HG02870 (cell line): Measurements from ENCODE around the gene PYGM.

Experiments used
- ATAC-seq: cut with Tn5 transposase; IDR thresholded peaks from one replicate; pipeline ENCODE4 v1.9.1; 2021; ENCODE audit warnings: mild to moderate bottlenecking, moderate library complexity; ENCODE audit not compliant: unreplicated experiment

Gene PYGM

DNA sequence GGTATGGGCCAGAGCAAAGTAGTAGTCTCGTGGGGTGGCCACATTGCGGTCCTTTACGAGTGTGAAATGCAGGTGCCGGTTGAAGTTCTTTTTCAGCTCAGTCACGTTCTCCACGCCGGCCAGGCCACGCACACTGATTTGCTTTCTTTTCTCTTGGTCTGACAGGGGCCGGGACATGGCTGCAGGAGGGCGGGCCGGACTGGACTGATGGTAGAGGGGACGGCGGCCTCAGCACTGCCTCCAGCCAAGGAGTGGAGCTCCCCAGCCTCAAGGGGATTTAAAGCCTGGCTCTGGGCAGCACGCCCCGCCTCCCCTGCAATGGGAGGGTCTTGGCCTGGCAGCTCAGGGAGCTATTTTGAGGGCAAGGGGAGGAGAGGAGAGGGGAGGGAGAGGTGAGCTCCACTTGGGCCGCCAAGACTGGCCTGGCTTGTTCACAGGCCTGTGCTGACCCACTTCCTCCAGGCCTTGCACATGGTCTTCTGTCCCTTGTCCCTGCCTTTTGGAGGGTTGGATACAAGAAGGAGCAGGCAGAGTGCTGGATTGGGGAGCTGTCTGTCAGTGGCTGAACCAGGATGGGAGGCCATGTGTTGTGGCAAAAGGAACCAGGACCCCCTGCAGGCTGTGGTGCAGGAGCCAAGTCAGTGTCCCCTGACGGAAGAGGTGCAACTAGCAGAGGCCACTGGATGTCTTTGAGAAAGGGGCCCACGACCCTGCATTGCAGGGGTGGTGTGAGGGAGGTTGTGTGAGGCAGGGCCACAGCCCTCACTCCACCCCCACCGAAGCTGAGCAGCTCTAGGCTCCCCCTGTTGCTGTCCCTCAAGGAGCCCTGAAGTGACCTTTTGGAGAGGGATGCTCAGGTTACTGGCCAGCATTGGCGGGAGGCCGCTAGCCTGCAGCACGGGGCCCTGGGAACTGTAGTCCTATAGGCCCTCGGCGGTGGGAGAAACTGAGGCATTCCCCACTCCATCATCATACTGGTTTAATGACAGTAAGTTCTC lies at the start of gene PYGM:
Gene PYGM, minus strand, starts transcription at position 253 of the 998 bp plus-strand sequence. Its CDS starts 76 bp downstream, at position 177.
- ATAC-seq = no peak

DNA sequence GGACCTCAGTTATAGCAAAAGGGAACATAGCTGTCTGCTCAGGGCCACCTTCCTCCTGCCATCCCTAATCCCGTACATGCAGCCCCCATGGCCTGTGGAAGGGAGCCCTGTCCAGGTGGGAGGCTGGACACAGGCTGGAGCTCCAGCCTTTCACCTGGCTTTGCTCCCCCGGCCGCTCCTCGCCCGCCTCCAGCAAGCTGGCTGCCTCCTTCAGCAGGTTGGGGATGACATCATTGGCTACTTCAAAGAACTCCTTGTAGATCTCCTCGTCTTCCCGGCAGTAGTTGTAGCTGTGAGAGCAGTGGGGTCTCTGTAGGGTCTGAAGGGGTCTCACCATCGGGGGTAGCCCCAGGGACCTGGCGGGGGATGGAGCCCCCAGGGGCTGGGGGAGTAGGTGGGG lies 45.7 kb upstream of the PYGM start:
- no peak for ATAC-seq

GRCh38 chr11:64804346-64805210 lies 44.8 kb upstream of the PYGM start:
- no peak for ATAC-seq

DNA sequence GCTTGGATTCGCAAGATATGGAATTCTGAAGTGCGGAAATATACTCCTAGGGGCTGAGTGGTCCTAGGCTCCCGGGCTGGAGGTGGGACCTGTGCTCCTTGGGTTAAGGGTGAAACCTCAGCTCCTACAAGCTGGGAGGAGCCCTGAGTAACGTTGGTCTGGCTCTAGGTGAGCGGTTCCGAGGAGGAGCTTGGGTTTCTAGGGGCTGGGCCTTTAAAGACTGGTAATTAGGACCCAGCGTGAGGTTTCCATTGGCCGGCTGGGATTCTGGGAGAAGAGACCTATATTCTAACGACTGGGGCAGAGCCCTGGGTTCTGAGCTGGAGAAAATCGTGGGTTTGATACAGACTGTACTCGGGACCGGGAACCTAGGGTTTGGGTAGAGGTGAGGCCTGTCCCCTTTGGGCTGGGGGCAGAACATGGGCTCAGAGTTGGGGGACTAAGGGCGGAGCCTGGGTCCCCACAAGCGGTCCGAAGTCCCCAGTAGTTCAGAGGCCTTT lies 44.1 kb upstream of the PYGM start:
- no peak for ATAC-seq

GRCh38 chr11:64803158-64803845 lies 43.5 kb upstream of the PYGM start, which contains the start of gene MAP4K2:
Gene MAP4K2 (minus strand): TSS chr11:64803214. CDS start chr11:64803149, 65 bp downstream.
- ATAC-seq = no peak

DNA sequence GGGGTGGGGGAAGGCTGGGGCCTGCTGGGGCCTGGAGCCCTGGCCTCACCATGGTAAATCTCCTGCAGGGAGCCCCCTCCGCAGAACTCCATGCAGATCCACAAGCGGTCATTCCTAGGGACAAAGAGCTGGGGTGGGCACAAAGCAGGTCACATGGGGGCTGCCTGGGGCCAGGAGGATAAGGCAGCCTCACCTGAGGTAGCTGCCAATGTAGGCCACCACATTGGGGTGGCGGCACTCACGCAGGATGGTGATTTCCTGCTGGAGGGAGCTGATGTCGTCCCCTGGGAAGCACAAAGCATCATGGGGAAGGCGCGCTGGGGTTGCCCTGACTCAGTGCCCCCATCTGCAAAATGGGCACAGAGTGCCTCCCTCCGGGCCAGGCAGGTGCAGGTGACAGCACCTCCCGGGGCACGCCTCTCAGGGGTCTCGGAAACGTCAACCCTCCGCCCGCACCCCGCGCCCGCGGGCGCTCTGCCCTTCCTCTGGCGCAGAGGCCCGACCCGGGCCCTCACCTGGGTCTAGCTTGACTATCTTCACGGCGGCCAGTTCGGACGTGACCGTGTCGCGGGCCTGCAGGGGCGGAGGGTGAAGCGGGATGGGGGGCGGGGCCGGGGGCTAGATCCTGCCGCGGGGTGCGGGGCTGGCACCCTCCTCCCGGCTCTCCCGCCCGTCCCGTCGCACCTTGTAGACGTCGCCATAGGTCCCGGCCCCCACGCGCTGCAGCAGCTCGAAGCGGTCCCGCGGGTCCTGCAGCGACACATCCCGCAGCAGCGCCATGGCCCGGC lies 42.8 kb upstream of the PYGM start:
- no peak for ATAC-seq

- no peak for ATAC-seq
Observed at GRCh38 chr11:64801561-64802369, 42.0 kb upstream of the PYGM start.

DNA sequence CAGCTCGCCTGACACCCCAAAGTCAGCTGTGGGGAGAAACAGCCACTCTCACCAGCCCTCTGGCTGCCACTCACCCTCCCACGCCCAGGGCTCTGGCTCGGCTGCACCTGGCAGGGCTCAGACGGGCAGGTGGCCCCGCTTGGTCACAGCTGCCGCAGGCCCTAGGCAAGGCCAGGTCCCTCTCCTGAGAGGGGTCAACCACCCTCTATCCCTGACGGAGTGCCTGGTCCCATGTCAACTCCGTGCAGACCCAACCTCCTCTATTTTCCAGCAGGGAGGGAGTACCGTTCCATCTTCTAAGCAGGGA lies 41.3 kb upstream of the PYGM start:
- ATAC-seq = no peak

DNA sequence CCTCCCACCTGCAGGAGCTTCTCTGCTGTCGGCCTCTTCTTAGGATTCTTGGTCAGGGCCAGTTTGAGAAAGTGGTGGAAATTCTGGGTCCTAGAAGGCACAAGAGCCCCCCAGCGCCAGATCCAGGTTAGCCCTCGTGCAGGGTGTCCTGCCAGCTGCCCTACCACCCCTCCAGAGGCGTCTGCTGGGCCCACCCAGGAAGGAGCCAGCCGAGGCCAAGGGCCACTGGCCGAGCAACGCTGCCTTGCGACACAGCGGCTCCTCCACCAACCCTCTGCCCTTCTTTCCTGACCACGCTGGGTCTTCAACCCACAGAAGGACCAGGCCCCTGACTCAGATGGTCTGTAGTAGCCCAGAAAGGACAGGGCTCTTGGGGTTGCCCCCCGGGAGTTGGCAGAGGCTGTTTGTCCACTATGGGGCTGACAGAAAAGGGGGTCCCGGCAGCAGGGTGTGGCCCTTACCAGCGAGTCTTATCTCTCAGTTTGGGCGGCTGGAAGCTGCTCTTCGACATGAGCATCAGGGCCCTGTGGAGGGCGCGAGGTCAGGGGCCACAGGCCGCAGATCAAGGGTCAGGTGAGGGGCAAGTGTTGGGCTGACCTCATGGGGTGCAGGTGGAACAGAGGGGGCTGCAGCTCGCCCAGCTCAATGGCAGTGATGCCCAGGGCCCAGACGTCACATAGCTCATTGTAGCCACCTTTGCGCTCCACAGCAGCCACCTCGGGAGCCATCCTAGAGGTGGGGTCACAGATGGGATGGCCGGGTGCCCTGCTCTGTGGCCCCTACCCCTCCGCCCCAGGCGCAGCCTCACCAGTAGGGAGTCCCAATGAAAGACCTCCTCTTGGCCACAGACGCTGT lies 40.8 kb upstream of the PYGM start:
- no peak for ATAC-seq

- no peak for ATAC-seq
Observed at GRCh38 chr11:64799623-64800302, 40.0 kb upstream of the PYGM start.

DNA sequence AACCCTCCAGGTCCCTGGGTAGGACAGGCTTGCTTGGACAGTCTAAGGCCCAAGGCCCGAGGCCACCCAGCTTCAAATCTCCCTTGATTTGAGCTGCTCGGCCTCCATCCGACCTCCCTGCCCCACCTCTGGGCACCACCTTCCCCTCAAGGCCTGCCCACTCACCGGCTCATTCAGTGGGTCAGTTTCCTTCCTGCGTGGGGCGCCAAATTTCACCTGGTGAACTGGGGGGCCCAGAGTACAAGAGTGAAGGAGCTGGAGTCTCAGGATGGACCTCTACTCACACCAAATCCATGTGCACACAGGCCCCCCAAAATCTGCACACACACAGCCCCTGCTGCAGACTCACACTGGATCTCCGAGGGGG lies 39.5 kb upstream of the PYGM start:
- no peak for ATAC-seq

DNA sequence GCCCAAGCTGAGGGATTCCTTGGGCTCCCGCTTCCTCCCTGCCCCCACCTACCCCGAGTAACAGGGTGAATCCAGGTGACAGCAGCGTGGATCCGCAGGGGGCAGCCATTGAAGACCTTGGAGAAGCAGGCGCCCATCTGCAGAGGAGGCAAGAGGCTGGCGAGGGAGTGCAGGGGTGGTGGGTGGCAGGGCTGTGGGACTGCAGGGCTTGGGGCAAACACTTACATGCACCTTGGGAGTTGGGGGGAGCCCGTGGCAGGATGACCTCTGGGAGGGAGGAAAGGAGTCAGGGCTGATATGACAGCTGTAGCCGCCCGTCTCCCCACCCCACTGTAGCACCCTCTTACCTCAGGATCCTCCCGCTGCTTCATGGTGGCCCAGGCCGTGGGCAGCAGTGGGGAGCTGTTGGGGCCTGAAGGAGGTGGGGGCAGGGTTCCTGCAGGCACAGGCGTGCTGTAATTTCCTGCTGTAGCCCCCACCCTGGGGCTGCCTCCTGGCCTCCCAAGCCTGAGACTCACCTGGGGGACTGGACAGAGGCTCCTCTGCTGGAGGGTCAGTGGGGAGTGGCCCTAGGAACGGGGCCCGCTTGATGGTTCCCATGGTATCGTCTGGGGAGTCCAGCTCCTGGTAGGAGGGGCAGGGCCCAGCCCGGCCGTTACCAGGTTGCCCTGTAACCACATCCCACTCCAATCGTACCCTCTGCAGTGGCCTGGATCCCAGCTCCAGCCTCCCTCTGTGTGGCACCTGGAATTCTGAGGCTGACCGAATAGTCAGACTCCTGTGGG lies 37.2 kb upstream of the PYGM start:
- ATAC-seq = no peak

DNA sequence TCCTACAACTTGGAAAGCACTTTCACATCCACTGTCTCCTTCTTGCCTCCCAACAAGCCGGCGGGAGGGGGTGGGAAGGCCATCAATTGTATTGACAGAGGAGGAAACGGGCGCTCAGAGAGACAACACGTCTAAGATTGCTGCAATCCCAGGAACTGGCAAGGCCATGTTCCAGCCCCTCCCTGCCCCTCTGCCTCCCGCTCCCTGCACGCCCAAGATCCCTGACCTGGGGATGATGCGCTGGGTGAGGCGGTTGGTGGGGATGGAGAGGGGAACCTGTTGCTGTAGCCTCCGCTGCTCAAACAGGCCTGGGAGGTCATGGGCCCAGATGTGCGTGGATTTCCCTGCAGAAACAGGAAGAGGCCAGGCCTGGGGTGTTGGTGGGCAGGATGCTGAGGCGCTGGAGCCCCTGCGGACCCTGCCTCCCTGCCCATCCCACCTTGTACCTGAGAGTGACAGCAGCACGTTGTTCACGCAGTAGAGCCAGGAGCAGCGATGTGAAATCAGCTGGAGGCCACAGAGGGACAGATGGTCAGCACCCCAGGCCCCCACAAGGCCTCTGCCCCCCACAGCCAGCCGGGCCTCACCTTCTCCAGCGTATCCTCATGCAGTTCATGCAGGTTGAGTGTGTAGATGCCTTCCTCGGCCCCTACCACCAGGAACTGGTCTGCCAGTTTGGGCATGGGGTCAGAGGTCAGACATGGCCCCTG lies 36.4 kb upstream of the PYGM start:
- ATAC-seq = no peak

- no peak for ATAC-seq
Observed at GRCh38 chr11:64794526-64794925, 34.8 kb upstream of the PYGM start.

DNA sequence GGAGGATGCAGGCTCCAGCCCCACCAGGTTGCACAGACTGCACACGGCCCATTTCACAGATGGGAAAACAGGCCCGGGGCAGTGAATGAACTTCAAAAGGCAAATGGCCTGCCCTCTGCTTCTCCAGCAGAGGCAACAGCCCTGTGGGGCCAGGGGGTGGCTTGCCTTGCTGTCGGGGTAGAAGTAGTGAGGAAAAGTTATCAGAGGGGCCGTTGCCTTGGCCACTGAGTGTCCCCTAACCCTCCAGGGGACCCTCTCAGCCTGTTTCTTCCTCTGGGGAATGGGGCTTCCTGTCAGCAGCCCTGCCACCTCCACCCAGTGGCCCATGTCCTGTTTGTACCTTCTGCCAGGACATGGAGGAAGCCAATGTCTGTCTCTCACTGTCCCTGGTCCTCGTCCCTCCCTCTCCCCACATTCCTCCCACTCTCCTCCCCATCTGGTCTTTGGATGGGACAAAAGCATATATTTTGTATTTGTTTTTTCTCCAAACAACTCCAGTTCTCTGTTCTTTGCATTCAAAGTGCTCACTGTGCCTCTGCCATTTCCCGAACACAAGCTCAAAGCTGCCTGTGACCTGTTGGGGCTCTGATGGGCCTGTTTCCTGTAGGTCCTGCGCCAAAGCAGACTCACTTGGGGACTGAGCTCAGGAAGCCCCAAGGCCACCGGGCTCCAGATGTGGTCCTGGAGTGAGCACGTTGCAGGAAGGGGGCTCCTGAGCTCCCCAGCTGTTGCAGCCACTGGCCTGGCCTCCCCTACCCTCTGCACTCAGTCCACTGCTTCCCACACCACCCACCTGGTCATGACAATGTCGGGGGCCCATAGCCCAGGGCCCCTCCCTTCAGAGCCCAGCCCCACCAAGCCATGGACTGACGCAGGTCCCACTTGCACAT lies 33.7 kb upstream of the PYGM start:
- no peak for ATAC-seq
